Panc1 (cell line): ENCODE measurements around the gene FDXR. TPM values are rescaled to one million over a fixed set of nuclear protein-coding genes. Genes with fewer than 3 reads are reported as not detected.

Experiments used
- ATAC-seq: fragments of 200-7000 bp; cut with Tn5 transposase; 2 replicates; pipeline ENCODE4 v1.9.1; 2020; ENCODE audit warnings: mild to moderate bottlenecking, moderate library complexity
- BruUV-seq: library from RNA; stranded (reverse); fragments of 400-500 nt; replicated peaks from 2 replicates; lab custom pipeline; 2021; lab: Mats Ljungman, UMichigan
- CTCF ChIA-PET: fragments of 300-600 bp; sonication (Branson Sonifier 250); formaldehyde crosslinking; loops from one replicate; lab custom pipeline; 2022; ENCODE audit warnings: antibody characterized with exemption; lab: Charles Lee
- POLR2A ChIA-PET: fragments of 300-600 bp; sonication (Branson Sonifier 250); formaldehyde crosslinking; loops from one replicate; lab custom pipeline; 2022; ENCODE audit warnings: antibody characterized with exemption; lab: Charles Lee
- DNase-seq: peaks from one replicate; pipeline ENCODE4 v3.0.0-alpha.2; 2010; ENCODE audit warnings: low read depth, low spot score
- H3K27ac ChIP-seq: 2 replicates; pipeline ENCODE4 v1.5.1; 2011; ENCODE audit warnings: mild to moderate bottlenecking, low read length, inconsistent platforms
- H3K27me3 ChIP-seq: fragments of 200-500 bp; sonication (Bioruptor generic); 2 replicates; pipeline ENCODE4 v1.6.0; 2014; ENCODE audit warnings: low read length, inconsistent platforms; ENCODE audit not compliant: control insufficient read depth, insufficient read depth
- H3K36me3 ChIP-seq: fragments of 200-500 bp; sonication (Bioruptor generic); 2 replicates; pipeline ENCODE4 v1.5.1; 2014; ENCODE audit warnings: inconsistent platforms, mild to moderate bottlenecking, low read length, moderate library complexity; ENCODE audit not compliant: control insufficient read depth, insufficient read depth
- H3K4me1 ChIP-seq: 2 replicates; pipeline ENCODE4 v1.5.1; 2011; ENCODE audit warnings: inconsistent platforms, mild to moderate bottlenecking, low read length, moderate library complexity; ENCODE audit not compliant: control insufficient read depth, insufficient read depth
- H3K4me3 ChIP-seq, 2 experiments: 2 replicates each; pipeline ENCODE4 v1.5.1; 2011 to 2012; ENCODE audit warnings: low read depth in 2 of 2, low read length in 2 of 2, mild to moderate bottlenecking in 2 of 2, inconsistent platforms in 1 of 2, moderate library complexity in 1 of 2
- H3K9me3 ChIP-seq: fragments of 200-500 bp; sonication (Bioruptor generic); 2 replicates; pipeline ENCODE4 v1.5.1; 2014; ENCODE audit warnings: low read depth, mild to moderate bottlenecking, inconsistent platforms, low read length, moderate library complexity; ENCODE audit not compliant: control insufficient read depth, insufficient read depth
- POLR2AphosphoS5 ChIP-seq: IDR thresholded peaks from 2 replicates; pipeline ENCODE4 v1.6.1; 2012; ENCODE audit warnings: mild to moderate bottlenecking, low read depth, low read length, moderate library complexity
- SIN3A ChIP-seq: IDR thresholded peaks from 2 replicates; pipeline ENCODE4 v1.6.1; 2012; ENCODE audit warnings: low read depth, mild to moderate bottlenecking, low read length, moderate library complexity, borderline replicate concordance; ENCODE audit not compliant: insufficient read depth
- TCF7L2 ChIP-seq: IDR thresholded peaks from 2 replicates; pipeline ENCODE4 v1.6.1; 2011; ENCODE audit warnings: mild to moderate bottlenecking, low read depth, low read length, inconsistent platforms
- in situ Hi-C: cut with HindIII; loops from 2 replicates; pipeline ENCODE4 v1.10.0; 2016; ENCODE audit warnings: low sequenced_read_pairs, low pct_unique_long_range_greater_than_20kb
- intact Hi-C: fragments of 100-400 bp; cut with micrococcal nuclease; formaldehyde crosslinking; loops from one replicate; pipeline ENCODE4 v1.10.0; 2022; ENCODE audit not compliant: unreplicated experiment
- total RNA-seq: library from RNA; stranded (reverse); gene quantifications from one replicate; pipeline ENCODE4 v1.2.1, GENCODE V29; 2021; ENCODE audit not compliant: unreplicated experiment
- TF ChIP-seq, protein P1 (sequence below): fragments of 450-650 bp; IDR thresholded peaks from 2 replicates; pipeline ENCODE4 v1.5.1; 2017; ENCODE audit warnings: mild to moderate bottlenecking
- TF ChIP-seq, protein P2 (sequence below), 2 experiments: IDR thresholded peaks; 2 replicates each; pipeline ENCODE4 v1.6.1; 2011 to 2012; ENCODE audit warnings: low read depth in 2 of 2, control low read depth in 1 of 2, low read length in 1 of 2, mild to moderate bottlenecking in 1 of 2, moderate library complexity in 1 of 2; ENCODE audit not compliant: insufficient read depth in 1 of 2

The FDXR gene
- total RNA-seq, 1 experiment from 2014 or later, result 21.8 TPM

GRCh38 chr17:74858672-74859458, 13.9 kb downstream of the FDXR start:
- TF ChIP-seq TCF7L2, result no peak
- TF ChIP-seq, protein P1, sequence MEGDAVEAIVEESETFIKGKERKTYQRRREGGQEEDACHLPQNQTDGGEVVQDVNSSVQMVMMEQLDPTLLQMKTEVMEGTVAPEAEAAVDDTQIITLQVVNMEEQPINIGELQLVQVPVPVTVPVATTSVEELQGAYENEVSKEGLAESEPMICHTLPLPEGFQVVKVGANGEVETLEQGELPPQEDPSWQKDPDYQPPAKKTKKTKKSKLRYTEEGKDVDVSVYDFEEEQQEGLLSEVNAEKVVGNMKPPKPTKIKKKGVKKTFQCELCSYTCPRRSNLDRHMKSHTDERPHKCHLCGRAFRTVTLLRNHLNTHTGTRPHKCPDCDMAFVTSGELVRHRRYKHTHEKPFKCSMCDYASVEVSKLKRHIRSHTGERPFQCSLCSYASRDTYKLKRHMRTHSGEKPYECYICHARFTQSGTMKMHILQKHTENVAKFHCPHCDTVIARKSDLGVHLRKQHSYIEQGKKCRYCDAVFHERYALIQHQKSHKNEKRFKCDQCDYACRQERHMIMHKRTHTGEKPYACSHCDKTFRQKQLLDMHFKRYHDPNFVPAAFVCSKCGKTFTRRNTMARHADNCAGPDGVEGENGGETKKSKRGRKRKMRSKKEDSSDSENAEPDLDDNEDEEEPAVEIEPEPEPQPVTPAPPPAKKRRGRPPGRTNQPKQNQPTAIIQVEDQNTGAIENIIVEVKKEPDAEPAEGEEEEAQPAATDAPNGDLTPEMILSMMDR, result no peak
- TF ChIP-seq, protein P2, sequence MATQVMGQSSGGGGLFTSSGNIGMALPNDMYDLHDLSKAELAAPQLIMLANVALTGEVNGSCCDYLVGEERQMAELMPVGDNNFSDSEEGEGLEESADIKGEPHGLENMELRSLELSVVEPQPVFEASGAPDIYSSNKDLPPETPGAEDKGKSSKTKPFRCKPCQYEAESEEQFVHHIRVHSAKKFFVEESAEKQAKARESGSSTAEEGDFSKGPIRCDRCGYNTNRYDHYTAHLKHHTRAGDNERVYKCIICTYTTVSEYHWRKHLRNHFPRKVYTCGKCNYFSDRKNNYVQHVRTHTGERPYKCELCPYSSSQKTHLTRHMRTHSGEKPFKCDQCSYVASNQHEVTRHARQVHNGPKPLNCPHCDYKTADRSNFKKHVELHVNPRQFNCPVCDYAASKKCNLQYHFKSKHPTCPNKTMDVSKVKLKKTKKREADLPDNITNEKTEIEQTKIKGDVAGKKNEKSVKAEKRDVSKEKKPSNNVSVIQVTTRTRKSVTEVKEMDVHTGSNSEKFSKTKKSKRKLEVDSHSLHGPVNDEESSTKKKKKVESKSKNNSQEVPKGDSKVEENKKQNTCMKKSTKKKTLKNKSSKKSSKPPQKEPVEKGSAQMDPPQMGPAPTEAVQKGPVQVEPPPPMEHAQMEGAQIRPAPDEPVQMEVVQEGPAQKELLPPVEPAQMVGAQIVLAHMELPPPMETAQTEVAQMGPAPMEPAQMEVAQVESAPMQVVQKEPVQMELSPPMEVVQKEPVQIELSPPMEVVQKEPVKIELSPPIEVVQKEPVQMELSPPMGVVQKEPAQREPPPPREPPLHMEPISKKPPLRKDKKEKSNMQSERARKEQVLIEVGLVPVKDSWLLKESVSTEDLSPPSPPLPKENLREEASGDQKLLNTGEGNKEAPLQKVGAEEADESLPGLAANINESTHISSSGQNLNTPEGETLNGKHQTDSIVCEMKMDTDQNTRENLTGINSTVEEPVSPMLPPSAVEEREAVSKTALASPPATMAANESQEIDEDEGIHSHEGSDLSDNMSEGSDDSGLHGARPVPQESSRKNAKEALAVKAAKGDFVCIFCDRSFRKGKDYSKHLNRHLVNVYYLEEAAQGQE (IDR thresholded peaks at IDR 0.05; ENCODE audit: insufficient read depth in 1 of 2, low read depth in 2 of 2, low read length in 1 of 2), result no peak
- TF ChIP-seq SIN3A, result no peak
- TF ChIP-seq POLR2AphosphoS5, result no peak
- H3K4me1 ChIP-seq, result peaks cover 21% of the 10 kb centered on the region
- POLR2A ChIA-PET, result interaction anchor here (1.0 kb wide), 1 partner anchor 14 kb away, joined by 3 read pairs; the partner anchor contains the start of gene FDXR
- intact Hi-C loops (no loop called here), in situ Hi-C loops (no loop called here)
- H3K36me3 ChIP-seq, result 0 out of 2 replicates have a peak, but pooled peaks cover 4% of the 10 kb centered on the region
- no peak overlapping the region for H3K4me3 ChIP-seq
- DNase-seq (no peak), ATAC-seq (no peak)
- H3K9me3 ChIP-seq, result no peaks in the 10 kb centered on the region
- no peak overlapping the region for H3K27ac ChIP-seq
- BruUV-seq, result no TSS peak
- peaks cover 23% of the 10 kb centered on the region for H3K27me3 ChIP-seq
- CTCF ChIA-PET, result interaction anchor here (0.5 to 1.8 kb wide), 4 partner anchors 14 to 525 kb away, joined by 4 to 11 read pairs (median 5); partner anchors contain the start of gene FDXR

DNA sequence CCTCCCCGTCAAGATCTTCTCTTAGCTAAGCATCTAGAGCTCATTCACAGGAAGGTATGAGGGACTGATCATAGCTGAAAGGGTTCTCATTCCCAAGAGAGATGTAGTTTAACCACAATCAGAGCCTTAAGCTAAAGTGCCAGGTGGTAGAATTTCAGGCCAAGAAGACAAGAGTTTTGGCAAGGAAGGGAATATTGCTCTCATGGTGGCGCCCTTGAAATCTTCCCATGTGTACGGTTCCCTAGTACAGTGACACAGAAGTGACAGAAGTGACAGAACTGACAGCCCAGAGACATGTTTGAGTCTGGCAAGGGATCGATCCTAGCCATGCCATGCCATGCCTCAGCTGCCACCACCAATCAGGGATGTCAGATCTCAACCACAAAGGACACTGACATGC, 15.6 kb downstream of the FDXR start:
- BruUV-seq, result no TSS peak
- ChIA-PET POLR2A (no interaction called here), CTCF (interaction anchor here (1.8 kb wide), 1 partner anchor 16 kb away, joined by 6 read pairs; the partner anchor contains the start of gene FDXR)
- in situ Hi-C loops, result no loop called here
- intact Hi-C loops, result no loop called here
- Histone ChIP-seq H3K27ac (no peak overlapping the region), H3K4me1 (peaks cover 16% of the 10 kb centered on the region), H3K36me3 (0 out of 2 replicates have a peak, but pooled peaks cover 4% of the 10 kb centered on the region), H3K9me3 (no peaks in the 10 kb centered on the region), H3K4me3 (no peak overlapping the region), H3K27me3 (peaks cover 27% of the 10 kb centered on the region)
- ATAC-seq (no peak), DNase-seq (no peak)
- TF ChIP-seq POLR2AphosphoS5 (no peak), TCF7L2 (no peak), SIN3A (no peak)
- TF ChIP-seq, protein P2 (IDR thresholded peaks at IDR 0.05; ENCODE audit: insufficient read depth in 1 of 2, low read depth in 2 of 2, low read length in 1 of 2), result no peak
- TF ChIP-seq, protein P1, result no peak
